Measurements from ENCODE around the gene JAG2.

JAG2 gene

GRCh38 chr14:105207996-105208737 is 39.6 kb upstream of the JAG2 start:
- no peak for TF ChIP-seq PPARA (CRISPR knock-in tag; IDR thresholded peaks at IDR 0.05; ENCODE audit: borderline replicate concordance)
- TF ChIP-seq CSRNP3 (CRISPR knock-in tag; IDR thresholded peaks at IDR 0.05): no peak
- no peak for TF ChIP-seq TOX (CRISPR knock-in tag; IDR thresholded peaks at IDR 0.05; ENCODE audit: borderline replicate concordance)
- TF ChIP-seq, protein P1, sequence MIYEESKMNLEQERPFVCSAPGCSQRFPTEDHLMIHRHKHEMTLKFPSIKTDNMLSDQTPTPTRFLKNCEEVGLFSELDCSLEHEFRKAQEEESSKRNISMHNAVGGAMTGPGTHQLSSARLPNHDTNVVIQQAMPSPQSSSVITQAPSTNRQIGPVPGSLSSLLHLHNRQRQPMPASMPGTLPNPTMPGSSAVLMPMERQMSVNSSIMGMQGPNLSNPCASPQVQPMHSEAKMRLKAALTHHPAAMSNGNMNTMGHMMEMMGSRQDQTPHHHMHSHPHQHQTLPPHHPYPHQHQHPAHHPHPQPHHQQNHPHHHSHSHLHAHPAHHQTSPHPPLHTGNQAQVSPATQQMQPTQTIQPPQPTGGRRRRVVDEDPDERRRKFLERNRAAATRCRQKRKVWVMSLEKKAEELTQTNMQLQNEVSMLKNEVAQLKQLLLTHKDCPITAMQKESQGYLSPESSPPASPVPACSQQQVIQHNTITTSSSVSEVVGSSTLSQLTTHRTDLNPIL (CRISPR knock-in tag; IDR thresholded peaks at IDR 0.05; ENCODE audit: low read depth): no peak
- no peak for TF ChIP-seq ESRRG (CRISPR knock-in tag; IDR thresholded peaks at IDR 0.05)
- TF ChIP-seq, protein P2, sequence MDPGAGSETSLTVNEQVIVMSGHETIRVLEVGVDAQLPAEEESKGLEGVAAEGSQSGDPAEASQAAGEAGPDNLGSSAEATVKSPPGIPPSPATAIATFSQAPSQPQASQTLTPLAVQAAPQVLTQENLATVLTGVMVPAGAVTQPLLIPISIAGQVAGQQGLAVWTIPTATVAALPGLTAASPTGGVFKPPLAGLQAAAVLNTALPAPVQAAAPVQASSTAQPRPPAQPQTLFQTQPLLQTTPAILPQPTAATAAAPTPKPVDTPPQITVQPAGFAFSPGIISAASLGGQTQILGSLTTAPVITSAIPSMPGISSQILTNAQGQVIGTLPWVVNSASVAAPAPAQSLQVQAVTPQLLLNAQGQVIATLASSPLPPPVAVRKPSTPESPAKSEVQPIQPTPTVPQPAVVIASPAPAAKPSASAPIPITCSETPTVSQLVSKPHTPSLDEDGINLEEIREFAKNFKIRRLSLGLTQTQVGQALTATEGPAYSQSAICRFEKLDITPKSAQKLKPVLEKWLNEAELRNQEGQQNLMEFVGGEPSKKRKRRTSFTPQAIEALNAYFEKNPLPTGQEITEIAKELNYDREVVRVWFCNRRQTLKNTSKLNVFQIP (CRISPR knock-in tag; IDR thresholded peaks at IDR 0.05; ENCODE audit: borderline replicate concordance, low read depth): no peak
- no peak for TF ChIP-seq RARB (CRISPR knock-in tag; IDR thresholded peaks at IDR 0.05)
- no peak for TF ChIP-seq OSR1 (CRISPR knock-in tag; IDR thresholded peaks at IDR 0.05)
- TF ChIP-seq TSHZ2 (CRISPR knock-in tag; IDR thresholded peaks at IDR 0.05): no peak
- ATAC-seq: no peak

GRCh38 chr14:105207460-105207901 is 38.9 kb upstream of the JAG2 start:
- no peak for TF ChIP-seq ZNF565 (CRISPR knock-in tag; conservative IDR thresholded peaks at IDR 0.05; ENCODE audit: low read depth)
- no peak for ATAC-seq

DNA sequence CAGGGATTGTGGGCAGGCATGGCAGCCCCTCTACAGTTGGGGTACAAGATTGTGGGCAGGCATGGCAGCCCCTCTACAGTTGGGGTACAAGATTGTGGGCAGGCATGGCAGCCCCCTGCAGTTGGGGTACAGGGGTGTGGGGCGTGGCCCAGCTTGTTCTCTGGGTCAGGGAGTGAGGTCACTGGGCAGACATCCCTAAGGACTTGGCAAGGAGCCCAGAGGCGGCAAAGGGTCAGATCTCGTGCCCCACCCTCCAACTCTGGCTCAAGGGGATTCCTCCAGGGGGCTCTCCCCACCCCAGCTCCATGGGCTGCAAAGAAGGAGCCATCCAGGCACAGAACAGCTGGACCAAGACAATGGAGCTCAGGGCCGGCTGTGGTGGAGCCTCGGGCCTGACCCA is 38.3 kb upstream of the JAG2 start:
- no peak for TF ChIP-seq OSR1 (CRISPR knock-in tag; IDR thresholded peaks at IDR 0.05)
- TF ChIP-seq GLIS3 (CRISPR knock-in tag; IDR thresholded peaks at IDR 0.05): no peak
- no peak for TF ChIP-seq ZNF70 (CRISPR knock-in tag; IDR thresholded peaks at IDR 0.05)
- TF ChIP-seq ZC3H10 (CRISPR knock-in tag; IDR thresholded peaks at IDR 0.05): no peak
- no peak for TF ChIP-seq PPARA (CRISPR knock-in tag; IDR thresholded peaks at IDR 0.05; ENCODE audit: borderline replicate concordance)
- no peak for TF ChIP-seq ZFP30 (CRISPR knock-in tag; IDR thresholded peaks at IDR 0.05)
- TF ChIP-seq, protein P2 (CRISPR knock-in tag; IDR thresholded peaks at IDR 0.05; ENCODE audit: borderline replicate concordance, low read depth): no peak
- no peak for TF ChIP-seq TSHZ2 (CRISPR knock-in tag; IDR thresholded peaks at IDR 0.05)
- no peak for TF ChIP-seq BACH2 (CRISPR knock-in tag; IDR thresholded peaks at IDR 0.05; ENCODE audit: borderline replicate concordance)
- TF ChIP-seq ZNF8 (CRISPR knock-in tag; IDR thresholded peaks at IDR 0.05): no peak
- TF ChIP-seq, protein P3, sequence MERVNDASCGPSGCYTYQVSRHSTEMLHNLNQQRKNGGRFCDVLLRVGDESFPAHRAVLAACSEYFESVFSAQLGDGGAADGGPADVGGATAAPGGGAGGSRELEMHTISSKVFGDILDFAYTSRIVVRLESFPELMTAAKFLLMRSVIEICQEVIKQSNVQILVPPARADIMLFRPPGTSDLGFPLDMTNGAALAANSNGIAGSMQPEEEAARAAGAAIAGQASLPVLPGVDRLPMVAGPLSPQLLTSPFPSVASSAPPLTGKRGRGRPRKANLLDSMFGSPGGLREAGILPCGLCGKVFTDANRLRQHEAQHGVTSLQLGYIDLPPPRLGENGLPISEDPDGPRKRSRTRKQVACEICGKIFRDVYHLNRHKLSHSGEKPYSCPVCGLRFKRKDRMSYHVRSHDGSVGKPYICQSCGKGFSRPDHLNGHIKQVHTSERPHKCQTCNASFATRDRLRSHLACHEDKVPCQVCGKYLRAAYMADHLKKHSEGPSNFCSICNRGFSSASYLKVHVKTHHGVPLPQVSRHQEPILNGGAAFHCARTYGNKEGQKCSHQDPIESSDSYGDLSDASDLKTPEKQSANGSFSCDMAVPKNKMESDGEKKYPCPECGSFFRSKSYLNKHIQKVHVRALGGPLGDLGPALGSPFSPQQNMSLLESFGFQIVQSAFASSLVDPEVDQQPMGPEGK (CRISPR knock-in tag; IDR thresholded peaks at IDR 0.05; ENCODE audit: borderline replicate concordance): no peak
- TF ChIP-seq CSDC2 (CRISPR knock-in tag; IDR thresholded peaks at IDR 0.05): no peak
- TF ChIP-seq TOX (CRISPR knock-in tag; IDR thresholded peaks at IDR 0.05; ENCODE audit: borderline replicate concordance): no peak
- TF ChIP-seq RARB (CRISPR knock-in tag; IDR thresholded peaks at IDR 0.05): no peak
- no peak for TF ChIP-seq ZFP3 (CRISPR knock-in tag; IDR thresholded peaks at IDR 0.05)
- TF ChIP-seq CSRNP3 (CRISPR knock-in tag; IDR thresholded peaks at IDR 0.05): no peak
- TF ChIP-seq TCF4 (CRISPR knock-in tag; IDR thresholded peaks at IDR 0.05; ENCODE audit: borderline replicate concordance): no peak
- TF ChIP-seq ARNTL (CRISPR knock-in tag; IDR thresholded peaks at IDR 0.05; ENCODE audit: borderline replicate concordance, low read depth): no peak
- ATAC-seq: no peak
